Urothelium cell line (cell line): ENCODE data around the gene INHA.

ENCODE experiments used
- DNase-seq: peaks from one replicate; pipeline ENCODE4 v3.0.0; 2011; ENCODE audit warnings: low spot score, mixed read lengths
- FAIRE-seq: peaks from 2 replicates; lab custom pipeline; 2011; peaks lifted over from hg19 to GRCh38; lab: Jason Lieb, UNC

Gene INHA

GRCh38 chr2:219539926-219540678 is 32.0 kb upstream of the INHA start:
- FAIRE-seq (no peak), DNase-seq (no peak)

DNA sequence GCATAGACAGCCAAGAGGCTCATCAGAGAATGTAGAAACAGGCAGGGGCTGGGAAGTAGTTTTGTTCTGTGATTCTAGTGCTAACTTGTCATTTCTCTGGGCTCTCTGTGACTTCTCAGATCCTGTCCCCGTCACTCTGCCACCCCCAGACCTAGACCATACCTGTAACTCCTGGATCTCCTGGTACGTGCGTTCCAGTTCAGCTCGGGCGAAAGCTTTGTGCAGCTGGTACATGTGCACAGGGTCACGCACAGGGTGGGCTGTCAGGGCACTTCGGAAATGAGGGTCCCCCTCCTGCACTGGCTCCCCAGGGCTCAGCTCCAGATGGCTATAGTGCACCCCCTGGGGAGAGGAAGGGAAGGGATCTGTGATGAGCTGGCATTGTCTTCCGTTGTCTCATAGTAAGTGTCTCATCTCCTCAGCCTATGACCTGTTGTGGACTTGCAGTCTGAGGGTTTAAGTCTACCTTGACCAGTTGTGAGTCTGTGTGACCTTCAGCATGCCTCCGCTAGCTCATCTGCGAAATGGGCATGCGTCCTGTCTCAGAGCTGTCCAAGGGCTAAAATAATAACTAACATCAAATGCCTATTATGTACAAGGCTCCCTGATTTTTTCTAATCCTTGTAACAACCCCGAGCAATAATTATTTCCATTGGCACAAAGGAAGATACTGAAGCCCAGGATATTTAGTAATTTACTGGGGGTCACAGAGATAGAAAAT is 31.2 kb upstream of the INHA start:
- FAIRE-seq = peak; percentile 40
- no peak for DNase-seq

- DNase-seq (peak; percentile 89), FAIRE-seq (peak; percentile 93)
Measured at GRCh38 chr2:219541611-219542180, 30.4 kb upstream of the INHA start.

DNA sequence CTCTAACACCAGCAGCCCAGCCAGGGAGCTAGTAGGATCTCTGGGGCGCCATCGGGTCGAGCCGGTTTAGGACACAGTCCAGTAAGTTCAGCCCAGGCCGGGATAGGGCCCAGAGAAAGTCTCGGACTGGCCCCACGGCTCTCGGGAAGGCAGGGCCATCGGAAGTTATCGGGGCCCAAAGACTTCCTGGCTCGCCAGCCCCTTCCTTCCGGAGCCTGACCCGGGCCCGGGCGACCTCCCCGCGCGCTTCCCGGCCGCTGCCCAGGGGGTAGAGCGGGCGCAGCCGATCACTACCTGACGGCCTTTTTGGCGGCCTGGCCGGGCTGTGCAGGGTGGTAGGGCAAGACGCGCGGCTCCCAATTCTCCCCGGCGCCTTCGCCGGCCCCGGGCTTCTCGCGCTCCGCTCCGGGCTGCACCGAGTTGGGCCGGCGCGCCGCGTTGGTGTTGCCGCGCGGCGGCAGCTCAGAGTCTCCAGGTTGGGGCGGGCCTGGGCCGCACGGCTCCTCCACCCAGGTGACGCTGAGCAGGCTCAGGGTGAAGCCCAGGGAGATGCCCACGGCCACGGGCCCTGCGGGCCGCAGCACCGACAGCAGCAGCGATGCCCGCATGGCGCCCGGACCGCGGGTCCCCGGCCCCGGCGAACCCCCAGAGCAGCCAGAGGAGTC is 29.0 kb upstream of the INHA start:
- FAIRE-seq (no peak), DNase-seq (peak; percentile 47)

GRCh38 chr2:219543596-219544358 is 28.3 kb upstream of the INHA start, which contains the start of the genes CHPF and TMEM198:
Gene CHPF, minus strand, starts transcription at chr2:219543809. Its CDS starts 271 bp downstream, at chr2:219543538.
Gene TMEM198, plus strand, starts transcription at chr2:219544028. Its CDS starts 700 bp downstream, at chr2:219544728.
- peak; percentile 90 for FAIRE-seq

DNA sequence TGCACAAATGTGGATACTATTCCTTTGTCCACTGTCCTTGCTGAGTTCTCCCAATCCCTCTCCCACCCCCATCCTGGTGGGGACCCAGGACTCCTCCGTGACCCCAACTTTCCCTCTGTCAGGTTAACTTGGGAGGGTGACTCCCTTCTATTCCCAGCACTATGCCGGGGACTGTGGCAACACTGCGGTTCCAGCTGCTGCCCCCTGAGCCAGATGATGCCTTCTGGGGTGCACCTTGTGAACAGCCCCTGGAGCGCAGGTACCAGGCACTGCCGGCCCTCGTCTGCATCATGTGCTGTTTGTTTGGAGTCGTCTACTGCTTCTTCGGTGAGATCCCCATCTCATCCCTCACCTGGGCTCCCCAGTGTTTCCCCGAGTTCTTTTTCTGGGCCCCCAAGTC is 27.5 kb upstream of the INHA start:
- no peak for DNase-seq
- FAIRE-seq = no peak

More at GRCh38 chr2:219543596-219544358, 28.3 kb upstream of the INHA start, which contains the start of the genes CHPF and TMEM198:
- peak; percentile 98 for DNase-seq

DNA sequence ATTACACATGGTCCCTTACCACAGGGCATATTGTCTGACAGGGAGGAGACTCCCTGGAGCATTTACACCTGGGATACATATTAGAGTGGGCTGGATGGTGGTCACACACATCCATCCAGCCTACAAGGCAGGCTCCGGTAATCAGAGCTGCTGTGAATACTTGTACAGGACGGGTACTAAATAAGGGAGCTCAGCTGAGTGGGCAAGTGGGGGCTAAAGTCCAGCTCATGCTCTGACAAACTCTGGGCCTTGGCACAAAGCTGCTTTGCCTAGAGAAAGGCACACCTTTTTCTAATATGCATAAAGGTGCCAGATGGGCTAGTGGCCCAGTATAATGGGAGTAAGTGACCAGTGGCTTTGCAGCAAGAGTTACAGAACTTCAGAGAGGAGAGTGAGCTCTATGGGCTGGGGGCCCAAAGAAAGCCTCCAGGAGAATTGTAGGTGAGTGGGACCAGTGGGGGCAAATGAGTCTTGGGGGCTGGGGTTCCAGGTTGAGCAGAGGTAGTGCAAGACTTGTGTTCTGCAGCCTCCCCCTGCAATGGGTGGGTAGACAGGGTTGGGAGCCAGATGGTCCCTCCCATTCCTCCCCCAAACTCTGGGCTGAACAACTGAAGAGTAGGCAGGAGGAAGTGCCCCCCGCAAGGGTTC is 26.7 kb upstream of the INHA start:
- no peak for DNase-seq
- no peak for FAIRE-seq

GRCh38 chr2:219545943-219546352 is 26.2 kb upstream of the INHA start:
- FAIRE-seq = no peak
- DNase-seq = no peak

DNA sequence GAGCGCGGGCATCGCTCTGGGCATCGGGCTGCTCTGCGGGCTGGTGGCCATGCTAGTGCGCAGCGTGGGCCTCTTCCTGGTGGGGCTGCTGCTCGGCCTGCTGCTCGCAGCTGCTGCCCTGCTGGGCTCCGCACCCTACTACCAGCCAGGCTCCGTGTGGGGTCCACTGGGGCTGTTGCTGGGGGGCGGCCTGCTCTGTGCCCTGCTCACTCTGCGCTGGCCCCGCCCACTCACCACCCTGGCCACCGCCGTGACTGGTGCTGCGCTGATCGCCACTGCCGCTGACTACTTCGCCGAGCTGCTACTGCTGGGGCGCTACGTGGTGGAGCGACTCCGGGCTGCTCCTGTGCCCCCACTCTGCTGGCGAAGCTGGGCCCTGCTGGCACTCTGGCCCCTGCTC is 24.5 kb upstream of the INHA start:
- FAIRE-seq = no peak
- DNase-seq = no peak

GRCh38 chr2:219548990-219549389 is 23.1 kb upstream of the INHA start:
- no peak for FAIRE-seq
- no peak for DNase-seq

GRCh38 chr2:219549619-219550018 is 22.5 kb upstream of the INHA start:
- DNase-seq (no peak), FAIRE-seq (no peak)

DNA sequence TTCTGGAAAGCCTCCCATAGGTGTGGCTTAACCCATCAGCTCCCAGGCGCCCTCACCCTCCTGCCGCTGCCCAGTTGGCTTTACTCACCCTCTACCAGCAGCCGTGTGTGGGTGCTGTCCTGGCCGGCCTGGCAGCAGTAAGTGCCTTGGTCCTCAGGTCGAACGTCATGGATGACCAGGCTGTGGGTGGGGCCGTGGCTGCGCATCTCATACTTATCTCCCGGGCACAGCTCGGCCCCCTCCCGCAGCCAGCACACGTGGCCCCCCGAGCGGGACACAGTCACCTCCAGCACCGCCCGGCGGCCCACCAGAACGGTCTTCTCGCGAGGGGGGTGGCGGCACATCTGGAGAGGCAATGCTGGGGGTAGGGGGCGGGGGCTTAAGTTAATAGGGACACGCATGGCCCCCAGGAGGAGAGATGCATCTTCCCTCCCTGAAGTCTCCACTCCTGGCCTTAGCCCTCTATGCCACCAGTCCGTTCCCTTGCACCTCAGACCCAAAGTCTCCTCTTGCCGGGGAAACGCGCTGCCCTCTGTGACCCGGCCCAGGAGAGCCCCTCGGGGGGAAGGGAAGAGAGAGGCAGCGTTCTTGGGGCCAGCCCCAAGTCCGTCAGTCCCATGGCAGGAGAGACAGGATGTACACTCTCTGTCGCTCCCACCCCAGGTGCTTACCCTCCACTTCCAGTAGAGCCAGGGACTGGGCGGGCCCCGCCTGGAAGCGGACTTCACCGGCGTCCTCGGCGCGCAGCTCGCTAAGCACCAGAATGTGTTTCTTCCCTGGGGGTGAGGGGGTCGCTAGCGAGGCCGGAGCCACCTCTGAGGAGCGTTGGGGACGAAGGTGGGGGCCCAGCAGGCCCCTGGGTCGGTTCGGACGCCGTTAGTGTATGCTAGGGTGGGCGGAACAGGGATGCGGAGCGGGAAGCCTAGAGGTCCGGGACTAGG is 20.4 kb upstream of the INHA start:
- FAIRE-seq = no peak
- peak; percentile 55 for DNase-seq

- FAIRE-seq = peak; percentile 55
- peak; percentile 92 for DNase-seq
Measured at GRCh38 chr2:219552382-219553167, 19.5 kb upstream of the INHA start.

- no peak for DNase-seq
- FAIRE-seq = no peak
Measured at GRCh38 chr2:219553168-219553417, 19.0 kb upstream of the INHA start.

DNA sequence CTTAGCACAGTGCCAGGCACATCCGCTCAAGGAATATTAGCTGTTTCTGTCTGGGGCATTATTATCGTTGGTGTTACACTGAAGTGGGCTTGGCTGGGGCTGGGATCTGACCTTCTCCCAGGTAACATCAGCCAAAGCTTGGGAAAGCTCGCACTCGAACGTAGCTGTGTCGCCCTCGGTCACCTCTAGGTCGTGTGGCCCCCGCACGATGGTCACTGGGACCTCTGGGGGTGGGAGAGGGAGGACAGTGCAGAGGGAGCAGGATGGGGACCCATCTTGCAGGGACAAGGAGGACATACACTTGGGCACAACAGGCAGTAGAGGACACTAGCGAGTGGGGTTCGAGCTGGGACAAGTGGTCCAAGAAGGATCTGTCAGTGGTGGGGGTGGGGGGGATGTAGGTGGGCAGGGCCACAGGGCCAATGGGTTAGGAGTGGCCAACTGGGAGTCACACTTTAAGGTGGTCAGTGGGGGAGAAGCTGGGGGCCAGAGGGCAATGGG is 18.6 kb upstream of the INHA start:
- no peak for FAIRE-seq

GRCh38 chr2:219554350-219554749 is 17.8 kb upstream of the INHA start:
- no peak for DNase-seq
- no peak for FAIRE-seq

More for the DNA sequence above, 18.6 kb upstream of the INHA start:
- no peak for DNase-seq

- DNase-seq (no peak), FAIRE-seq (no peak)
Measured at GRCh38 chr2:219555956-219556355, 16.2 kb upstream of the INHA start.

- FAIRE-seq = no peak
- no peak for DNase-seq
Measured at GRCh38 chr2:219556413-219556812, 15.7 kb upstream of the INHA start.
